ENCODE measurements around the gene POLE.

The POLE gene, protein sequence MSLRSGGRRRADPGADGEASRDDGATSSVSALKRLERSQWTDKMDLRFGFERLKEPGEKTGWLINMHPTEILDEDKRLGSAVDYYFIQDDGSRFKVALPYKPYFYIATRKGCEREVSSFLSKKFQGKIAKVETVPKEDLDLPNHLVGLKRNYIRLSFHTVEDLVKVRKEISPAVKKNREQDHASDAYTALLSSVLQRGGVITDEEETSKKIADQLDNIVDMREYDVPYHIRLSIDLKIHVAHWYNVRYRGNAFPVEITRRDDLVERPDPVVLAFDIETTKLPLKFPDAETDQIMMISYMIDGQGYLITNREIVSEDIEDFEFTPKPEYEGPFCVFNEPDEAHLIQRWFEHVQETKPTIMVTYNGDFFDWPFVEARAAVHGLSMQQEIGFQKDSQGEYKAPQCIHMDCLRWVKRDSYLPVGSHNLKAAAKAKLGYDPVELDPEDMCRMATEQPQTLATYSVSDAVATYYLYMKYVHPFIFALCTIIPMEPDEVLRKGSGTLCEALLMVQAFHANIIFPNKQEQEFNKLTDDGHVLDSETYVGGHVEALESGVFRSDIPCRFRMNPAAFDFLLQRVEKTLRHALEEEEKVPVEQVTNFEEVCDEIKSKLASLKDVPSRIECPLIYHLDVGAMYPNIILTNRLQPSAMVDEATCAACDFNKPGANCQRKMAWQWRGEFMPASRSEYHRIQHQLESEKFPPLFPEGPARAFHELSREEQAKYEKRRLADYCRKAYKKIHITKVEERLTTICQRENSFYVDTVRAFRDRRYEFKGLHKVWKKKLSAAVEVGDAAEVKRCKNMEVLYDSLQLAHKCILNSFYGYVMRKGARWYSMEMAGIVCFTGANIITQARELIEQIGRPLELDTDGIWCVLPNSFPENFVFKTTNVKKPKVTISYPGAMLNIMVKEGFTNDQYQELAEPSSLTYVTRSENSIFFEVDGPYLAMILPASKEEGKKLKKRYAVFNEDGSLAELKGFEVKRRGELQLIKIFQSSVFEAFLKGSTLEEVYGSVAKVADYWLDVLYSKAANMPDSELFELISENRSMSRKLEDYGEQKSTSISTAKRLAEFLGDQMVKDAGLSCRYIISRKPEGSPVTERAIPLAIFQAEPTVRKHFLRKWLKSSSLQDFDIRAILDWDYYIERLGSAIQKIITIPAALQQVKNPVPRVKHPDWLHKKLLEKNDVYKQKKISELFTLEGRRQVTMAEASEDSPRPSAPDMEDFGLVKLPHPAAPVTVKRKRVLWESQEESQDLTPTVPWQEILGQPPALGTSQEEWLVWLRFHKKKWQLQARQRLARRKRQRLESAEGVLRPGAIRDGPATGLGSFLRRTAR (N-terminal part only)

DNA sequence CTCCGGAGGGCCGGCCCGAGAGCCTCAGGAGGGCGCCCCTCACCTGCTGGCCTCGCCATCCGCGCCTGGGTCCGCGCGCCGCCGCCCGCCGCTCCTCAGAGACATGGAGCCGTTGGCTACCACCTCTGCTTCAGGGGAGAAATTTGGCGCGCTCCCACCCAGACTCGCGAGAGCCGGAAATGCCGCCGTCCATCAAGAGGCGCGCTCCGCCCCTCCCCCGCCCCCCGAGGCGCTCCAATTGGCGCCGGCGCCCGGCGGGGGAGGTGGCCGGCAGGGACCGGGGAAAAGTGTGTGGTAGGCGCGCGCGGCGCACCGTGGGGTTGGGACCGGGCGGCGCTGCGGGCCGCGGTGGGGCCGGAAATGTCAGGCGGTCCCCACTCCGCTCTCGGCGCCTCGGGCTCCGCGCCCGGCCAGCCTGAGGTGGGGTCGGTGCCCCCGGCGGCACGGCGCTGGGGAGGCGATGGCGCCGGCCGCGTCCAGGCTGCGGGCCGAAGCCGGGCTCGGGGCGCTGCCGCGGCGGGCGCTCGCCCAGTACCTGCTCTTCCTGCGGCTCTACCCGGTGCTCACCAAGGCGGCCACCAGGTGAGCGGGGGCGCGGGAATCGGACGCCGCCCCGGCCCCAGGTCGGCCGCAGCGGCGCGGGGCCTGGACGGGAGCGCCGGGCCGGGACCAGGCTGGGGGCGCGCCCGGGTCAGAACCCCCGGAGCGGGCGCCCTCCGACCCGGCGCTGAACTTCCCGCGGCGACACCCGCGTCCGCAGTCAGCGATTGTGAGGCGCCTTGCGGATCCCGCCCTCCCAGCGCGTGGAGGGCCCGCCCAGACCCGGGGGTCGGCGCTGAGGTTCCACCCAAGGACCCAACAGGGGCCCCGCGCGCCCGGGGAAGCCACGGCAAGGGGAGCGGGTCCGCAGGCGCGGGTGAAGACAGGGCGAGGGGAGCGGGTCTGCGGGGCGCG is at the start of gene POLE, which contains the start of gene PXMP2:
Gene POLE (minus strand): TSS at position 132 of the 954 bp plus-strand sequence. CDS start 27 bp downstream, at position 105.
Gene PXMP2 (plus strand): TSS at position 377 of the 954 bp plus-strand sequence. CDS start 84 bp downstream, at position 461.
- peak; percentile 92 for DNase-seq (ENCODE audit: low spot score)

DNA sequence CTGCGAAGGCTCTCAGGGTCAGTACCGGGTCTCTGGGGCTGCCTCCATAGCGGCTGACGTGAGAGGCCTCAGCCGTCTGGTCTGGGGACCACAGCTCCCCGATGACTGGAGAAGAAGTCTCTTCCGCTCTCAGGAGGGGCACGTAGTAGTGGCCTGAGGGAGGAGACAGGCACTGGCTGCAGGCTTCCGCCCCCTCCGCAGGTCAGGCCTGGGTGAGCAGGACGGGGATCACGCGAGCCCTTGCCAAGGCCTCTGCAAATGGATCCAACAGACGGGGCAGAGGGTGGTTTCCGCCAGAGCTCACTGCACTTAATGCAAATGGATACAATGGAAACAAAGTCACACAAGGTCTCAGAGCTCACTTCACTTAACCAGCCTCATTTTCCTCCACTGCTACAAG is 49.8 kb upstream of the POLE start:
- no peak for DNase-seq (ENCODE audit: low spot score)

DNA sequence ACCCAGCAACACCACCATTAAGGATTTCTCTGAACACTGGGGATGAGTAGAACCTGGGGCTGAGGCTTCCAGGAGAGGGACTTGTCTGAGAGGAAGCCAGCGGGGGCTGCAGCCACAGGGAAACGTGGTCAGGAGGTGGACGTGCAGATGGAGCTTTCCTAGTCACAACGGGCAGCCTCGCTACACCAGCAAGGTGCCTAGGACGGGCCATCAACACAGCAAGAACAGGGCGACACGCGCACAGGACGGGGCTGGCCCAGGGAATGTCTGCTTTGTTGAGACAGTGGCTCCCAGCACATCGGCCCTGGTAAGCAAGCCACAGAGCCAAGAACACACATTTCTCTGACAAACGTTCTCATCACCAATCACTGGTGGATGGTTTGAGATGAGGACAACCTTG is 49.2 kb upstream of the POLE start:
- no peak for DNase-seq (ENCODE audit: low spot score)

DNA sequence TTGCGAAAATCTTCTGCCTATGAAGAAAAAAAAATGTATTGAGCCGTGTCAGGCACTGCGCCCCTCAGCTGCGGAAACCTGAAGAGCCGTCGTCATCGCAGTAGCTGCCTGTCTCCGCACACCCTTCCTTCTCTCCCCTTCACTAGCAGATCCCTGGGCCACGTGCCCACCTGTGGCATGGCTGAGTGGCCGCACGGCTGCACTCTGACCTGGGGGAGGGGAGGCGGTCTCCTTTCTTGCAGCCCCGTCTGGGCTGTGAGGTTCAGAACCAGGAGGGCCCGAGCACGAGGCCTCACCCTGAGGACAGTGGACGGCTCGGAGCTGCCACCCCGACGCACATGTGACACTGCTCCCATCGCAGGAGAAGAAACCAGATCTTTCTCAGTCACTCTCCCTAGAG is 48.4 kb upstream of the POLE start:
- no peak for DNase-seq (ENCODE audit: low spot score)

DNA sequence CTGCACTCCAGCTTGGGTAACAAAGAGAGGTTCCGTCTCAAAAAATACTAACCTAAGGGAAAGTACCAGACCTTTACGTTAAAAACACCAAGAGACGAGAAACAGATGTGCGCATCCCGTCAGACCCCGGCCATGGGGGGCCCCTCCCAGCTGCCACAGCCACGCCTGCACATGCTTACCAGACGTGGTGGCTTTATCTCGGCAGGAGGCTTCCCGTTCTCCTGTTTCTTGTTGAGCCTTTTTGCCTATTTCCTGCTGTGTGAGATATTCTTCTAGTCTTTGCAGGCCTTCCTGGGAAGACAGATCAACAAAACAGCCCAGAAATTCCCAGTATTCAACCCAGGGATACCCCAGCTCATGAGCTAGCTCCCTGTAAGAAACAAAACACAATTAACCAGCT is 47.1 kb upstream of the POLE start:
- no peak for DNase-seq (ENCODE audit: low spot score)

DNA sequence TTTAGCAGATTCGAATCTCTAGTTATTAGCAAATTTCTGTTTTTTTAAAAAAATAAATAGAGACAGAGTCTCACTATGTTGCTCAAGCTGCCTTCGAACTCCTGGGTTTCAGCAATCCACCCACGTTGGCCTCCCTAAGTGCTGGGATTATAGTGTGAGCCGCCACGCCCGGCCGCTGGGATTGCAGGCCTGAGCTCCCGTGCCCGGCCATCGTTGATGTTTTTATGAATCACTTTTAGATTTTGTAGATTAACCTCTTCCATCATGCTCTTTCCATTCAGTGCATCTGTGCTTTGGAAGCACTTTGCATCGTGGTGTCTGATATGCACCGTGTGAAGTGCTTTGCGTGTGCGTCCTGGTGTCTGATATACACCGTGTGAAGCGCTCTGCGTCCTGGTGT is 44.4 kb upstream of the POLE start:
- DNase-seq (ENCODE audit: low spot score) = no peak

DNA sequence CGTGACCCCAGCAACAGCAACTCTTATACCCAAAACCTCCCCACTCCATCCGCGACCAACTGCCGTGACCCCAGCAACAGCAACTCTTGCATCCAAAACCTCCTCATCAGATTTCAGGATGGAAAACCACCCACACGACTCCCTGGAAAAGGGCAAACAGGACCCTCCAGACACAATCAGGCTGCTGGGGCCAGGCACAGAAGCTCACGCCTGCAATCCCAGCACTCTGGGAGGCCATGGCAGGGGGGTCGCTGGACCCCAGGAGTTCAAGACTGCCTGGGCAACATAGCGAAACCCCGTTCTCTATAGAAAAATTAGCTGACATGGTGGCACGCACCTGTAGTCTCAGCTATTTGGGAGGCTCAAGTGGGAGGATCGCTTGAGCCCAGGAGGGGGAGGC is 43.2 kb upstream of the POLE start:
- no peak for DNase-seq (ENCODE audit: low spot score)

DNA sequence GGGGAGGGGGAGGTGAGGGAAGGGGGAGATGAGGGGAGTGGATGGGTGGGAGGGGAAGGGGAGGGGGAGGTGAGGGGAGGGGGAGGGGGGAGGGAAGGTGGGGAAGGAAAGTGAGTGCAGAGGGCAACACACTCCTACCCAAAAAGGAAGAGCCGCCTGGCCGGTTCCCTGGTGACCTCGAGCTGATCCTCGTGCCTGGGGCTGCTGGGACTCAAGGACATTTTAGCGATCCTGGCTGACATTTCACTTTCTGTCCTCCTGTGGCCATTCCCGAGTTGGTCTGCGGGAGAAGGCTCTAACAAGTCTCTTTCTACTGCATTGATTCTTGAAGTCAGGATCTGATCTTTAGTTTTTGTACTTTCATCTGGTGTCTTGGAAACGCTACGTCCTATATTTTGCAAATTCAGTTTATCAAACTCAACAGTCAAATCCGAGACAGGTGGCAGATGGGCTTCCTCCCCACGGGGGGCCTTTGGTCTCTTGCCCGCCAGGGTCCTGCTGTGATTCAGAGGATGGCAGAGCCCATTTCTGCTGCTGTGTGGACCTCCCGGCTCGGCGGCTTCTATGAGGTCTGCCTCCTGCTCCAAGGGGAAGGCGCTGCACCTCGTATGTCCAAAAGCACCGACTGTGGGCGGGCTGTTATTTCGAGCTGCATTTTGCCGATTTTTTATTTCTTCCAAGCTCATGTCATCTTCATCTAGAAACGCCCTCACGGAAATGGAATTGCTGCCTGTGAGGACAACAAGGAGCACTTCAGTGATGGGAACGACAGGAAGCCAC is 42.6 kb upstream of the POLE start:
- DNase-seq (ENCODE audit: low spot score) = no peak

DNA sequence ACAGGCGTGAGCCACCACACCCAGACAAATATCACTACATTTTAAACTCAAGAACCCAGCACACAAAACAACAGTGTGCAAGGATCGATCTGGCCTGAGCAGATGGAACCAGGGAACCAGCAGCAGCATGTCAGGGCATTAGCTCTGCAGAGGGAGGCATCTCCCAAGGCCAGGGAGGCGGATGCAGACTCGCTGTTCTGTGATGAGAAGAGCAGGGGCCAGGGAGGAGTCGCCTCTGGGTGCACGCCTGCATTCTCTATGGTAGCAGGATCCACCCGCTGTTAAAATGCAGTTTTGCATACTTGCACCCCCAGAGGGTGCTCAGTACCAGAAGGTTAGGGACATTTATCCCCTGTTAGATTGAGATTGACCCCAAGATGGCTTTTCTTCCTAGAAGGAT is 41.4 kb upstream of the POLE start:
- no peak for DNase-seq (ENCODE audit: low spot score)

DNA sequence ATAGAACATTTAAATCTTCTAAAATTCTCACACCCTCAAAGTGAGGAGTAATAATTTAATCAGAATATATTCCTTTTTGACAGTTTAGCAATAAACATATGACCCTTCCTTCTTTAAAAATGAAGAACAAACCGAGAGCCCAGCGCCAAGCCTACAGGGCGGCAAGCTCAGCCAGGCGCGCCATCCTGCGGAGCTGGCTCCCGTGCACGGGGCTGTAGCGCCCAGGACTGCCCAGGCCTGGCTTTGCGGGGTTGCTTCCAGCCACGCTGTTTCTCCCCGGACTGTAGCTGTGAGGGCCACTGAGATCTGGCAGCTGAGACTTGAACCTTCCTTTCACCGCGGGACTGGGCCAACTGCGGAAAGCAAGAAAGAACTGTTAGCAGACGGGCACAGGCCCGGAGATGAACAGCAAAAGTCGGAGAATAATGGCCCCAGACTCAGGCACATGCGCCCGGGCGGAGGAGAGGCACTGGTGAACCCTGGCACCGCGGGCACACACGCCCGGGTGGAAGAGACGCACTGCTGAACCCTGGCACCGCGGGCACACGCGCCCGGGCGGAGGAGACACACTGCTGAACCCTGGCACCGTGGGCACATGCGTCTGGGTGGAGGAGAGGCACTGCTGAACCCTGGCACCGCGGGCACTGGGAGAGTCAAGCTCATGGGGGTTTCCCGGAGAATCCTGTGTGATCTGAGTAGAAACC is 40.1 kb upstream of the POLE start:
- DNase-seq (ENCODE audit: low spot score) = no peak

DNA sequence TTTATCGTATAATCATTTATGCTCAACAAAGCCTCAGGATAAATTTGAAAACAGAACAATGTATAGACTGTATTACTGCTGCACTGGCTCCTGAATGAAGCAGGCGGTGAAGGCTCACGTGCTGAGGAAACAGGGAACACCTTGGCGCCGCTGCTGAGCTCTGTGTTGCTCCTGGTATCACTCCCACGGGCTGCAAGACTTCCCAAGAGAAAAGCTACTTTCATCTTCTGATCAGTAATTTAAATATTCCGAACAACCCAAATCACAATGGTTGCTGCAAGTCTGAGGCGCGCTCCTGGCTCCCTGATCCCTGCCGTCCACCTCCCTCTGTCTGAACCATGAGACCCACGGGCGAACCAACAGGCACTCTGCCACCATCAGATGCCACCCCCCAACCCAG is 39.2 kb upstream of the POLE start:
- DNase-seq (ENCODE audit: low spot score) = no peak

DNA sequence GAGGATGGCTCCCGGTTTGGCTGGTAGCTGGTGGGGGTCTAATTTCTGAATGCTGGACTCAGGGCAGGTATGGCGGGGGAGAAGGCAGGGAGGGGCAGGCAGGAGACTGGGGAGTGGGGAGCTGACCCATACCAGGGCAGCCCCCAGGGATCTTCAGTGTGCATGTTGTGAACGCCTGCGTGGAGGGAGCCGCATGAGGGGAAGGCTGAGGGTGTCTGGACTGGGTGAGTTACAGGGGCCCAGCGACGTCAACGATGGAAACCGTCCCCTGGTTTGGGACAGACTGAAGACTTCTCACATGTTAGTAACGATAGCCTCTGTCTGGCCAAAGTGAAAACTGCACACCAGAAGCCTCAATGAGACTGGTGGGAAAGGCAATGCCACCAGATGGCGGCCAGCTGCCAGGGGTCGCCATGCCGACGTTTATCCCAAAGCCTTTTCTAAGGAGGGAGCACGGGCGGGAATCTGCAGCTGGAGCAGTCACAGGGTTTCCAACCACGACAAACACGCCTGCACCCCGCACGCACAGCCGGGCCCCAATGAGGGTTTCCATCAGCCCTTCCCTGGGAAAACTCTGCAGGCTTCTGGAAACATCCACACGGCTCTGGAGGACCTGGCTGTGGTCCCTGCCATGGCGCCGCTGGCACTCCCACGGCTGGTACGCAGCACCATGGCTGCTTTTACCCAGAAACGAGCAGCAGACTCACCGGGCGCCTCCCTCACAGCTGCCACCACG is 37.5 kb upstream of the POLE start:
- DNase-seq (ENCODE audit: low spot score) = no peak

DNA sequence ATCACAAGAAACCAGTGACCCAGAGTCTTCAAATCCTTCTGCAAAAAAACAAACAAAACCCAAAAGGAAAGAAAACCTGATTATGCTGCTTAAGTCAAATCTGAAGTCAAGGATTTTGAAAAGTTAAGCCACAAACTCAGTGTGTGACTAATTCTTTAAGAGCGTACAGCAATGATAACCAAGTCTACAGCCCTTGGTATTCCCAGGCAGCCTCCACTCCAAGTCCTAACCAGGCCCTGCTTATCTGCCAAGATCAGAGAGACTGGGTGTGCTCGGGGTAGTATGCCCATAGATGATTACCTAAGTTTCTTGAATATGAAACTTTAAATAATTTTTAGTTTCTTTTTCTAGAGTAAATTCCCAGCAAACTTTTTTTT is 36.6 kb upstream of the POLE start:
- no peak for DNase-seq (ENCODE audit: low spot score)

DNA sequence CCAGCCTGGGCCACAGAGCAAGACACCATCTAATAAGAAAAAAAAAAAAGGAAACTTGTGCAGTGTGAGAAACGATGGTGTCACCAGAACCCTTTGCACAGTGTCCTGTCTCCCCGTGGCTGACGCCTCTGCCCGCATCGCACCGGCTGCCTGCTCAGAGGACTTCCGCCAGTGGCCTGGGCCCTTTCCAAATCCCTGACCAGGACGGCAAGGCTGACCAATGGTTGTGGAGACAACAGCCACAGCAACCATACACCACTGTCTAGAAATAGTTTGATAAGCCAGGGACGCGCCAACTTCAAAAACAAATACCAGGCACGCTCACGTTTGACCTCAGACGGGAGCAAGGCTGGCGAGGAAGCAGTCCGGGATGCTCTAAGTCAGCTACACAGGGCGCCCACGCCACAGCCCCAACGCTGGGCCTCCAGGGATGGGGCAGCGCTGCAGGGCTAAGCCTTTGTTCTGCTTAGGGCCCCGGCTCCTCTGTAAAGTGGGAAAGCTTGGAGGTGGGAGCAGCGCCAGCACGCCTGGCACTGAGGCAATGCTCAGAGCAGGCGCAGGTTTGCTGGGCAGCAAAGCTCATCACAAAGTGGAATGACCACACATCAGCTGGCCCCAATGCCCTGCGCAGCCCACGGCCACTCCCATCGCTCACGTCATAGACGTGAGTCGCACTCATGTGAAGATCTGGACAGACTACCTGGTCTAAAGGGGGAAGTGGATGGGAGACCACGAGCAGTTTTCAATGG is 36.0 kb upstream of the POLE start:
- DNase-seq (ENCODE audit: low spot score) = no peak

DNA sequence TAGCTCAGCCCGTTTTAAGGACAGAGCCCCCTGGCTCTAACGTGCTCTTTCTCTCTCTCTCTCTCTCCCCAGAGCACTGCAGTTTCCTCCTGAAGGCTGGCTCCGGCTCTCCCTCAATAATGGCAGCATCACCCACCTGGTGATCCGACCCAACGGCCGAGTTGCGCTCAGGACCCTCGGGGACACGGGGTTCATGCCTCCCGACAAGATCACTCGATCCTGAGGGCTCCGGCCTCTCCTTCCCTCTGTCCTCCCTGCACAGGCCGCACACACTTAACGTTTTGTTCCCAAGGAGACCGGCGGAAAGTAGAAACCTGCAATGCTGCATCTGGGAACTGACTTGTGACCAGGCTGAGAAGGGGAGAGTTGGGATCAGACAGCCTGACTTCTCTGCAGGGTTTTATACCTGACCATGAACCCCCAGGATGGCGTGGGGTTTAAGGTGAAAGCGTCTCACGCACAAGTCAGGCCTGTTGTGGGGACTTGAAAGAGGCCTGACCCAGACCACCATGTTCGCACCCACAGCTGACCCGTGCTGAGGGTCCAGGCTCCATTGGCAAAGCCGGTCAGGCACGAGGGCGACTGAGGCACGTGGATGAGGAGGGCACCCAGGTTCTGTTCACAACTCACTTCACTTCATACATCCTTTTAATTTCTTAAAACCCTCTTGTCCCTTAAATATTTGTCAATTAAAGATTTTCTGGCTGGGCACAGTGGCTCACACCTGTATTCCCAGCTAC is 33.6 kb upstream of the POLE start:
- DNase-seq (ENCODE audit: low spot score) = no peak

DNA sequence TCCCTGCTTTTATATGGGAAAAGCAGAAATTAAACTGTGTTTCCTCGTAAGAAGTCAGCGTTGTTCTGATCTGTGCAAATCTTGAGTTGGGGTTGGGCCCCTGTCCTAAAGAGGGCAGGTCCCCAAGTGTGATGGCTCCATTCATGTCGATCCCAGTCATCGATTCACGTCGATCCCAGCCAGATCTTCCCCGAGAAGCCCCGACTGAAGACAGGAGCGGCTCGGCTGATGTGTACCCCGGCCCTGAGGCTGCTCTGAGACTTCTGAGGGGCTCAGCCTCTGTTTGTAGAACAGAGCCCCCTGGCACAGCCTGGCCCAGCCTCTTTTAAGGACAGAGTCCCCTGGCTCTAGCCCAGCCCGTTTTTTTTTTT is 32.8 kb upstream of the POLE start:
- DNase-seq (ENCODE audit: low spot score) = no peak

DNA sequence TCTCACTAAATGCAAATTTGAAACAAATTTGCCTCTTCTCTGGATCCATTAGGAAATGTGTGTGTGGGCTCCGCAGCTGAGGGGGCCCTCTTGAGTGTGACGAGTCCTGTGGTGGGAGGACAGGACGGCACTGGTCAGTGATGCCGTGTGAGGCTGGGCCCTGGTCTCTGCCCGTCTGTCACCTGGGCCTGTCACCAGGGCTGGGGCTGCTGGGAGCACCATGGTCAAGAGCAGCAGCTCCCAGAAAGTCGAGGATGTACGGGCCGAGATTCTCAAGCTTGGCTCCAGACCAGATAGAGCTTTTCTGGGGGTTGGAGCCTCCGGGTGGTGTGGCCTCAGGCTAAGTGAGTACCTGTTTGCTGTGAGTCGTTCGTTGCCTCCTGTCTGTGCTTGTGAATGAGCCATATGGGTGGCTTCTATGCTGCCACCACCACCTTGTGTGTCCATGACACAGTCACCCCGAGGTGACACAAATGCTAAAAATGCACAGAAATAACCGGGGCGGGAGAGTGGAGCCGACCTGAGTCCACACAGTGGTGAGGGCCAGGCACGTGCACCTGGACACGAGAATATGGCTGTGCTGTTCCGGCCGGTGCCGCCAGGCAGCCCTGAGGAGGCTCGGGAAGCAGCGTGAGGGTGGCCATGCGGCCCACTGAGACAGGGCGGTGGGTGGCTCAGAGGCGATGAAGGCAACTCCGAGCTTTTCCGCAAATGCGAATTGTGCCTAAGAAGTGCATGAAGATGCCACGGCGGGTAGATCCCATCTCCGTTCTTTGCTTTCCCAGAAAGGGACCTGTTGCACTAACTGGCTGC is 32.2 kb upstream of the POLE start:
- no peak for DNase-seq (ENCODE audit: low spot score)
